SK-N-MC (cell line): ENCODE data around the gene MTA1.

Experiments used
- DNase-seq: peaks from one replicate; pipeline ENCODE4 v3.0.0-alpha.2; 2011; ENCODE audit warnings: low read depth, low spot score
- H3K27ac ChIP-seq: fragments of 200-600 bp; sonication (generic); 2 replicates; pipeline ENCODE4 v1.5.1; 2016; ENCODE audit warnings: mixed run types
- H3K36me3 ChIP-seq: fragments of 200-600 bp; sonication (generic); 2 replicates; pipeline ENCODE4 v1.6.1; 2017; ENCODE audit warnings: antibody characterized with exemption, low read length, mixed read lengths; ENCODE audit not compliant: insufficient read depth
- H3K4me3 ChIP-seq: fragments of 200-600 bp; sonication (generic); 2 replicates; pipeline ENCODE4 v1.5.1; 2016
- H3K9ac ChIP-seq: fragments of 200-600 bp; sonication (generic); 2 replicates; pipeline ENCODE4 v1.8.0; 2017; ENCODE audit warnings: mixed run types, mixed read lengths; ENCODE audit not compliant: insufficient read length
- H3K9me3 ChIP-seq: fragments of 200-600 bp; sonication (generic); 2 replicates; pipeline ENCODE4 v1.6.1; 2017; ENCODE audit warnings: low read depth, mild to moderate bottlenecking, antibody characterized with exemption, low read length, moderate library complexity, mixed read lengths
- EZH2 ChIP-seq: fragments of 200-600 bp; sonication (generic); IDR thresholded peaks from one replicate; pipeline ENCODE4 v1.6.1; 2017; ENCODE audit warnings: antibody characterized with exemption
- FOXP2 ChIP-seq: optimal IDR thresholded peaks from 2 replicates; pipeline ENCODE3; 2011; ENCODE audit warnings: mild to moderate bottlenecking, moderate library complexity; ENCODE audit not compliant: insufficient read depth; ENCODE audit errors: extremely low read length, control extremely low read depth
- POLR2AphosphoS5 ChIP-seq: IDR thresholded peaks from 2 replicates; pipeline ENCODE4 v1.6.1; 2012; ENCODE audit warnings: mild to moderate bottlenecking, low read depth, low read length, borderline replicate concordance

The MTA1 gene

GRCh38 chr14:105519946-105520698 is 100.5 kb downstream of the MTA1 start:
- no peak for TF ChIP-seq POLR2AphosphoS5
- TF ChIP-seq FOXP2: no peak
- TF ChIP-seq EZH2: no peak
- H3K27ac ChIP-seq: no peak overlapping the region
- DNase-seq: no peak

More at GRCh38 chr14:105519946-105520698, 100.5 kb downstream of the MTA1 start:
- H3K9ac ChIP-seq: no peak overlapping the region
- no peaks in the 10 kb centered on the region for H3K36me3 ChIP-seq
- no peaks in the 10 kb centered on the region for H3K9me3 ChIP-seq
- H3K4me3 ChIP-seq: no peak overlapping the region
